Aorta (tissue), 5 donors: ENCODE data around the gene ASXL2. TPM values are rescaled to one million over a fixed set of nuclear protein-coding genes. Genes with fewer than 3 reads are reported as not detected.

ENCODE experiments used
- ATAC-seq: fragments of 200-7000 bp; cut with Tn5 transposase; one replicate; pipeline ENCODE4 v1.9.1; 2022; ENCODE audit warnings: moderate library complexity; ENCODE audit not compliant: low FRiP score
- DNase-seq, 2 donors: peaks; one replicate each; pipeline ENCODE4 v3.0.0-alpha.2; 2020
- H3K27ac ChIP-seq, 2 donors: one replicate each; pipeline ENCODE4 v1.5.1; 2013; ENCODE audit warnings: low read length in 2 of 2, mild to moderate bottlenecking in 2 of 2, moderate library complexity in 2 of 2, control low read depth in 1 of 2, inconsistent platforms in 1 of 2, low read depth in 1 of 2
- H3K27me3 ChIP-seq, 2 donors: one replicate each; pipeline ENCODE4 v1.6.1; 2013; ENCODE audit warnings: control low read depth in 1 of 2, low read length in 1 of 2, mild to moderate bottlenecking in 1 of 2, moderate library complexity in 1 of 2; ENCODE audit not compliant: insufficient read depth in 2 of 2, control insufficient read depth in 1 of 2
- H3K36me3 ChIP-seq, 2 donors: one replicate each; pipeline ENCODE4 v1.6.1; 2013; ENCODE audit warnings: control low read depth in 1 of 2, low read length in 1 of 2, mild to moderate bottlenecking in 1 of 2; ENCODE audit not compliant: insufficient read depth in 2 of 2, control insufficient read depth in 1 of 2
- H3K4me1 ChIP-seq, 2 donors: one replicate each; pipeline ENCODE4 v1.6.1; 2013; ENCODE audit warnings: low read length in 2 of 2, control low read depth in 1 of 2, mild to moderate bottlenecking in 1 of 2, moderate library complexity in 1 of 2; ENCODE audit not compliant: insufficient read depth in 2 of 2, control insufficient read depth in 1 of 2
- H3K4me3 ChIP-seq, 2 donors: one replicate each; pipeline ENCODE4 v1.5.1; 2013; ENCODE audit warnings: low read length in 2 of 2, control low read depth in 1 of 2, mild to moderate bottlenecking in 1 of 2
- H3K9me3 ChIP-seq: one replicate; pipeline ENCODE4 v1.6.1; 2013; ENCODE audit warnings: mild to moderate bottlenecking, low read length; ENCODE audit not compliant: control insufficient read depth
- WGBS, 2 donors: extraction: QIAGEN DNeasy Blood & Tissue Kit; methylation state at CpG; one replicate each; pipeline ENCODE4 v1.1.7; 2013; 5-methylcytosine and 5-hydroxymethylcytosine counted together
- intact Hi-C, 2 donors: fragments of 100-400 bp; cut with DNase I; formaldehyde crosslinking; loops; one replicate each; pipeline versions ENCODE4 v1.14.2 to v1.15.0; 2022
- polyA plus RNA-seq, 2 donors: library from polyadenylated mRNA; stranded (reverse); fragments of 200-250 nt; gene quantifications; one replicate each; pipeline ENCODE4 v1.2.3, GENCODE V29; 2013
- total RNA-seq, 2 donors: library from RNA; stranded (reverse); fragmentation: NEBNext Ultra II Directional; extraction: Animal tissue kit (Norgen Biotek cat#: 25700); gene quantifications; one replicate each; pipeline ENCODE4 v1.2.1, GENCODE V29; 2021
- donor health status: healthy with polysubstance abuse.
- donor health status: Bipolar disorder and iron deficiency.
- donor health status: DM: no; HTN: no; CAD: no.
- donor health status: DM: no; HTN: no; CAD: no.
- donor health status: DM: yes; HTN: yes; CAD: no.

Gene ASXL2
- total and polyA plus RNA-seq, 4 donors = 1.4 to 32.7 (median 14.2) TPM

GRCh38 chr2:25787020-25787419 is 91.3 kb downstream of the ASXL2 start:
- H3K36me3 ChIP-seq = peaks cover 0 to 3% of the 10 kb centered on the region in 2 donors
- 89 to 93% methylated on average over 2 of the region's 2 CpGs for WGBS, 2 donors
- H3K27ac ChIP-seq = no peak overlapping the region
- no peaks in the 10 kb centered on the region for H3K4me1 ChIP-seq
- intact Hi-C loops = no loop called here
- H3K4me3 ChIP-seq = no peak overlapping the region
- DNase-seq (no peak), ATAC-seq (no peak)
- H3K9me3 ChIP-seq = no peaks in the 10 kb centered on the region
- H3K27me3 ChIP-seq = no peaks in the 10 kb centered on the region

DNA sequence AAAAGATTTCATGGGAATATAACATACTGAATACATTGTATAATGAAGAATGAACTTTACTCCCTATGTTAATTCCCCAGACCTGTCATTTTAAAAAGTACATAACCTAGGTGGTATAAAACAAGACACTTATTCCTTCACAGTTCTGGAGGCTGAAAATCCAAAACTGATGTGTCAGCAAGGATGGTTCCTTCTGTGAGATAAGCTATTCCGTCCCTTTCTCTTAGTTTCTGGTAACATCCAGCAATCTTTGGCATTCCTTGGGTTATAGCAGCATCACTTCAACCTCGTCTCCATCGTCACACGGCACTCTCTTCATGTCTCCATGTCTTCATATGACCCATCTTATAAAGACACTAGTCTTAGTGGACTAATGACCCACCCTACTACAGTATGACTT is 93.9 kb downstream of the ASXL2 start:
- ATAC-seq = no peak
- H3K27me3 ChIP-seq = no peaks in the 10 kb centered on the region
- H3K36me3 ChIP-seq = peaks cover 0 to 3% of the 10 kb centered on the region in 2 donors
- H3K4me1 ChIP-seq = no peaks in the 10 kb centered on the region
- no peak for DNase-seq
- no peak overlapping the region for H3K4me3 ChIP-seq
- no peaks in the 10 kb centered on the region for H3K9me3 ChIP-seq
- intact Hi-C loops = no loop called here
- 96 to 99% methylated on average over 4 of the region's 4 CpGs for WGBS, 2 donors
- H3K27ac ChIP-seq = no peak overlapping the region

DNA sequence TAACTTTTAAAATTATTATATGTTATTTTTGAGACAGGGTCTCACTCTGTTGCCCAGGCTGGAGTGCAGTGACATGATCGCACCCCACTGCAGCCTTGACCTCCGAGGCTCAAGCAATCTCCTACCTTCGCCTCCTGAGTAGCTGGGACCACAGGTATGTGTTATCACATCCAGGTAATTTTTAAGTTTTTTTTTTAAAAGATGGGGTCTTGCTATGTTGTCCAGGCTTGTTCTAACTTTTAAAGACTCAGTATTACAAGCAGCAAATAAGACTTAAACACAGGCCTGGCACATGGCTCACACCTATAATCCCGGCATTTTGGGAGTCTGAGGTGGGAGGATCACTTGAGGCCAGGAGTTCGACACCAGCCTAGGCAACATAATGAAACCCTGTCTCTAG is 101.2 kb downstream of the ASXL2 start:
- no peaks in the 10 kb centered on the region for H3K9me3 ChIP-seq
- WGBS, 2 donors = 95% methylated on average over 5 of the region's 5 CpGs
- no peak for ATAC-seq
- DNase-seq = no peak
- H3K36me3 ChIP-seq = no peaks in the 10 kb centered on the region
- no peaks in the 10 kb centered on the region for H3K4me1 ChIP-seq
- intact Hi-C loops = no loop called here
- H3K27me3 ChIP-seq = no peaks in the 10 kb centered on the region
- H3K27ac ChIP-seq = no peak overlapping the region
- no peak overlapping the region for H3K4me3 ChIP-seq

DNA sequence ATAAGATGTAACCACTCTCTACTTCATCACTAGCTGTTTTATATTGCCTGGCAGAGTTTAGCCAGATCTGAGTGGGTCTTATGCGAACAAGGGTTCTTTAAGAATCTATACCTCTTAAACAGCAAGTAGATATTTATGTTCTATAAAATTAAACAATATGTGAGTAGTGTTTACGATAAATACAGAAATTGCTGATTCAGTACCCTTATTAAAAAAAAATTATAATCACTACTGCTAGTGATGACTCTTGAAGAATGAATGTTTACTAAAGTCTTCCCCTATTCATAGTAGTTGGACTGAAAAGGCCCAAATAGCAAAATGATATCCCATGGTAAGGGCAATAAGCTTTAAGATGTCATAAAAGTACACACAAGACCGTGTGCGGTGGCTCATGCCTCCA is 106.2 kb downstream of the ASXL2 start:
- H3K27ac ChIP-seq = no peak overlapping the region
- intact Hi-C loops = no loop called here
- 96 to 99% methylated on average over 4 of the region's 4 CpGs for WGBS, 2 donors

DNA sequence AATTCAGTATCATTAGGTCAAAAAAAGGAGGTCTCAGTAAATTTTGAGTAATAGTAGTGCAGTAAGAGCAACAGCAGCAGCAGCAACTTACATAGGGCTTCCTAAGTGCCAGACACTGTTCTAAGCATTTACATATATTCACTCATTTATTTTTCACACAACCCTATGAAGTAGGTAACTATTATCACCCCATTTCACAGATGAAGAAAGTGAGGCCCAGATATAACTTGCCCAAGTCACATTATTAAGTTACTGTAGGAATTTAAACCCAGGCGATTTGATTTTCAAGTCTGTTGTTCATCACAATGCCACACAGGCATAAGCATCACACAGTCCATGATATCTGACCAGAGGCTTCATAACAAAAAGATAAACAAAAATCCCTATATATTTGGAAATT is 114.7 kb downstream of the ASXL2 start:
- H3K4me3 ChIP-seq = no peak overlapping the region
- no peaks in the 10 kb centered on the region for H3K36me3 ChIP-seq

More for the DNA sequence above, 106.2 kb downstream of the ASXL2 start:
- H3K4me1 ChIP-seq = no peaks in the 10 kb centered on the region
- no peaks in the 10 kb centered on the region for H3K27me3 ChIP-seq
- no peak overlapping the region for H3K4me3 ChIP-seq
- H3K36me3 ChIP-seq = peaks cover 0 to 3% of the 10 kb centered on the region in 2 donors
- H3K9me3 ChIP-seq = no peaks in the 10 kb centered on the region
- no peak for ATAC-seq
- DNase-seq = no peak

GRCh38 chr2:25760297-25760696 is 118.0 kb downstream of the ASXL2 start:
- Histone ChIP-seq H3K27ac (no peak overlapping the region), H3K4me1 (no peaks in the 10 kb centered on the region), H3K9me3 (no peaks in the 10 kb centered on the region), H3K27me3 (no peaks in the 10 kb centered on the region), H3K4me3 (no peak overlapping the region), H3K36me3 (peaks cover 0 to 2% of the 10 kb centered on the region in 2 donors)
- DNase-seq = no peak
- 97 to 98% methylated on average over 1 of the region's 1 CpG for WGBS, 2 donors
- no peak for ATAC-seq
- intact Hi-C loops = no loop called here

More for the DNA sequence above, 114.7 kb downstream of the ASXL2 start:
- Histone ChIP-seq H3K4me1 (no peaks in the 10 kb centered on the region), H3K27me3 (no peaks in the 10 kb centered on the region), H3K27ac (no peak overlapping the region), H3K9me3 (no peaks in the 10 kb centered on the region)
- WGBS, 2 donors = 98 to 100% methylated on average over 1 of the region's 1 CpG
- intact Hi-C loops = no loop called here
- DNase-seq (no peak), ATAC-seq (no peak)

- peaks cover 1 to 6% of the 10 kb centered on the region in 2 donors for H3K36me3 ChIP-seq
- H3K4me3 ChIP-seq = no peak overlapping the region
- 50 to 83% methylated on average over 1 of the region's 1 CpG for WGBS, 2 donors
- ATAC-seq (no peak), DNase-seq (no peak)
- no peak overlapping the region for H3K27ac ChIP-seq
- H3K27me3 ChIP-seq = no peaks in the 10 kb centered on the region
- no peaks in the 10 kb centered on the region for H3K9me3 ChIP-seq
- no peaks in the 10 kb centered on the region for H3K4me1 ChIP-seq
- intact Hi-C loops = no loop called here
Observed at GRCh38 chr2:25758348-25758747, 119.9 kb downstream of the ASXL2 start.

GRCh38 chr2:25757906-25758305 is 120.4 kb downstream of the ASXL2 start:
- intact Hi-C loops = no loop called here
- no peaks in the 10 kb centered on the region for H3K4me1 ChIP-seq
- no peak for DNase-seq
- H3K36me3 ChIP-seq = peaks cover 1 to 6% of the 10 kb centered on the region in 2 donors
- ATAC-seq = no peak
- no peak overlapping the region for H3K27ac ChIP-seq
- WGBS, 2 donors = 92 to 97% methylated on average over 1 of the region's 1 CpG
- H3K27me3 ChIP-seq = no peaks in the 10 kb centered on the region
- no peaks in the 10 kb centered on the region for H3K9me3 ChIP-seq
- H3K4me3 ChIP-seq = no peak overlapping the region

DNA sequence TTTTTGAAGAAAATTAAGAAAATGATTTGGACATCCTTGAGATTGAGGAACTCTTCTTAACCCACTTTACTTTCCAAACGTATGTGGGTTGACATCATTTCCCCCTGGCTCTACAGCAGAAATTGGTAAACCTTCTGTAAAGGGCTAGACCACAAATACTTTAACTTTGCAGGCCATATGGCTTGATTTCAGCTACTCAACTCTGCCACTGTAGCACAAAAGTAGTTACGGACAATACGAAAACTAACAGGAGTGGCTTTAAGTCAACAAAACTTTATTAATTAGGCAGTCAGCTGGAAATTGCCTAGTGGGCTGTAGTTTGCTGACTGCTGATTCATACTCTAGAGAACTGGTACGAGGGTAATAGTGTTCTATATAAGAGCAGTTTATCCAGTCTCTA is 121.8 kb downstream of the ASXL2 start:
- no peak overlapping the region for H3K27ac ChIP-seq
- no peak for ATAC-seq
- peaks cover 5 to 6% of the 10 kb centered on the region in 2 donors for H3K36me3 ChIP-seq
- no peaks in the 10 kb centered on the region for H3K4me1 ChIP-seq
- H3K4me3 ChIP-seq = no peak overlapping the region
- no peak for DNase-seq
- WGBS, 2 donors = 94% methylated on average over 4 of the region's 4 CpGs
- intact Hi-C loops = no loop called here
- H3K27me3 ChIP-seq = no peaks in the 10 kb centered on the region
- H3K9me3 ChIP-seq = no peaks in the 10 kb centered on the region
